Measurements from ENCODE around the gene TRABD2B. TPM values are rescaled to one million over a fixed set of nuclear protein-coding genes. Genes with fewer than 3 reads are reported as not detected.

The TRABD2B gene
- total and polyA plus RNA-seq, 2 experiments from 2014 or later = 1.00 to 2.3 TPM

DNA sequence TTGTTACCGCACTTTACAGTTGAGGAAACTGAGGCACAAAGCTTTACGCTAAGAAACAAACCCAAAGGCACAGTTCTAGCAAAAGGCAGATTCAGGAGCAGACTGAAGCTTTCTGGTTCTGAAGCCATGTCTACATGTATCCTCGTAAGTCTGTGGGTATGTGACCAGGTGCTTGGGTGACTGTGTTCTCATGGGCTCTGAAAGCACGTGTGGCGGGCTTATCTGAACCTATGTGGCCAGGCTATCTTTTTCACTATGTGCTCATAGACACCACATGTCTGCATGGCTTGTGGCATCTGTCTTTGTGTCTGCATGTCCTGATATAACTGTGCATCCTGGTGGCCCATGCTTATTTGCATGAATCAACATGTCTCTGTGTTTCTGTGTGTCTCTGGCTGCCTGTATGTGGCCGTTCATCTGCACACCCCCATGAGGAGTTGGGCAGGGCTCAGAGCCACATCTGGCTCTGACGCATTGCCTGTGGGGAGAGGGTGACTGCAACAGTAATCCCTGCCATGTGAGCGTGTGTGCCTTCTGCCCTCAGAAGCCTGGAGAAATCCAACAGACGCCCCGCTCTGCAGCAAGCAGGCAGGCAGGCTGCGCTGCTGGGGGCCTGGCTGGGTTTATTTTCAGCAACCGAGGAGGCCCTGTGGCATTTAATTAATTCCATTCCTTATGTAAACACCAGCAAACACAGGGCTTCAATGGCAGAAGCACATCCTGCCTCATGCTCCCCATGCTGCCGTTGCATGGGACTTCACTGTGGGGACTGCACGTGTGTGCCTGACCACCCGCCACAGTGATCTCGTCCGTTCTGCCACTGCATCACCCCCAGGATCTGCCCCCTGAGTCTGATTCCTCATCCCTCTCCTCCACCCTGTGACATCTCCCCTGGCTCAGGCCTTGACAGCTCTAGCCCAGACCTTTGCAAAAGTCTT lies 115.4 kb downstream of the TRABD2B start:
- Histone ChIP-seq H2AFZ (no peak overlapping the region), H3K27me3 (no peaks in the 10 kb centered on the region), H3K27ac (no peak overlapping the region), H3K9me3 (ENCODE audit: low read depth) (no peaks in the 10 kb centered on the region), H4K20me1 (ENCODE audit: insufficient read depth, poor library complexity, severe bottlenecking) (no peaks in the 10 kb centered on the region), H3K4me2 (peak overlapping the region; percentile 29), H3K4me1 (ENCODE audit: insufficient read depth) (peaks cover 18% of the 10 kb centered on the region), H3K9me2 (replicated peaks; ENCODE audit: insufficient read depth) (no peaks in the 10 kb centered on the region), H3K36me3 (replicated peaks; ENCODE audit: insufficient read depth, low read depth) (no peaks in the 10 kb centered on the region), H3K4me3 (no peak overlapping the region), H3K79me2 (no peaks in the 10 kb centered on the region)
- peak; percentile 61 for DNase-seq (ENCODE audit: low spot score)
- WGBS (ENCODE audit: low lambda C conversion rate, missing lambda C conversion rate) = 65% methylated on average over 17 of the region's 17 CpGs
- TF ChIP-seq, protein P1, sequence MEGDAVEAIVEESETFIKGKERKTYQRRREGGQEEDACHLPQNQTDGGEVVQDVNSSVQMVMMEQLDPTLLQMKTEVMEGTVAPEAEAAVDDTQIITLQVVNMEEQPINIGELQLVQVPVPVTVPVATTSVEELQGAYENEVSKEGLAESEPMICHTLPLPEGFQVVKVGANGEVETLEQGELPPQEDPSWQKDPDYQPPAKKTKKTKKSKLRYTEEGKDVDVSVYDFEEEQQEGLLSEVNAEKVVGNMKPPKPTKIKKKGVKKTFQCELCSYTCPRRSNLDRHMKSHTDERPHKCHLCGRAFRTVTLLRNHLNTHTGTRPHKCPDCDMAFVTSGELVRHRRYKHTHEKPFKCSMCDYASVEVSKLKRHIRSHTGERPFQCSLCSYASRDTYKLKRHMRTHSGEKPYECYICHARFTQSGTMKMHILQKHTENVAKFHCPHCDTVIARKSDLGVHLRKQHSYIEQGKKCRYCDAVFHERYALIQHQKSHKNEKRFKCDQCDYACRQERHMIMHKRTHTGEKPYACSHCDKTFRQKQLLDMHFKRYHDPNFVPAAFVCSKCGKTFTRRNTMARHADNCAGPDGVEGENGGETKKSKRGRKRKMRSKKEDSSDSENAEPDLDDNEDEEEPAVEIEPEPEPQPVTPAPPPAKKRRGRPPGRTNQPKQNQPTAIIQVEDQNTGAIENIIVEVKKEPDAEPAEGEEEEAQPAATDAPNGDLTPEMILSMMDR (IDR thresholded peaks at IDR 0.05; ENCODE audit: poor library complexity) = no peak
- no peak for TF ChIP-seq EZH2 (IDR thresholded peaks at IDR 0.05; ENCODE audit: borderline replicate concordance)
- no peak for TF ChIP-seq EZH2phosphoT487 (IDR thresholded peaks at IDR 0.05; ENCODE audit: low read depth, severe bottlenecking, unreplicated experiment)

DNA sequence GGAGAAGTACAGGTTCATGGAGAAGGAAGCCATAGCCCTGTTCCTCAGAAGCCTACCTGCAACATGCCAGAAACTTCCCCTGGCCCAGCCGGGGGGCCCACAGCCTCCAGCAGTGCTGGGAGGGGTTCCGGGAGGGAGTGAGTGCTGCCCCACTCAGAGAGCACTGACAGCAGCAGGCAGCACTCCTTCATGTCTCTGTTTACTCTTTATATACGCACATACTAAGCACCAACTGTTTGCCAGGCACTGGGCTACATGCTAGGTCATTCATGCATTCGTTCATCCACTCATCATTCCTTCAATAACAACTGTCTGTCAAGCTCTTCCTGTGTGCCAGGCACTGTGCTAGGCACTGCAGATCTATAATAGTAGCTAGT lies 120.6 kb downstream of the TRABD2B start:
- H3K27ac ChIP-seq = peak overlapping the region; percentile 64
- peaks cover 38% of the 10 kb centered on the region for H3K4me1 ChIP-seq (ENCODE audit: insufficient read depth)
- 75% methylated on average over 4 of the region's 4 CpGs for WGBS (ENCODE audit: low lambda C conversion rate, missing lambda C conversion rate)

DNA sequence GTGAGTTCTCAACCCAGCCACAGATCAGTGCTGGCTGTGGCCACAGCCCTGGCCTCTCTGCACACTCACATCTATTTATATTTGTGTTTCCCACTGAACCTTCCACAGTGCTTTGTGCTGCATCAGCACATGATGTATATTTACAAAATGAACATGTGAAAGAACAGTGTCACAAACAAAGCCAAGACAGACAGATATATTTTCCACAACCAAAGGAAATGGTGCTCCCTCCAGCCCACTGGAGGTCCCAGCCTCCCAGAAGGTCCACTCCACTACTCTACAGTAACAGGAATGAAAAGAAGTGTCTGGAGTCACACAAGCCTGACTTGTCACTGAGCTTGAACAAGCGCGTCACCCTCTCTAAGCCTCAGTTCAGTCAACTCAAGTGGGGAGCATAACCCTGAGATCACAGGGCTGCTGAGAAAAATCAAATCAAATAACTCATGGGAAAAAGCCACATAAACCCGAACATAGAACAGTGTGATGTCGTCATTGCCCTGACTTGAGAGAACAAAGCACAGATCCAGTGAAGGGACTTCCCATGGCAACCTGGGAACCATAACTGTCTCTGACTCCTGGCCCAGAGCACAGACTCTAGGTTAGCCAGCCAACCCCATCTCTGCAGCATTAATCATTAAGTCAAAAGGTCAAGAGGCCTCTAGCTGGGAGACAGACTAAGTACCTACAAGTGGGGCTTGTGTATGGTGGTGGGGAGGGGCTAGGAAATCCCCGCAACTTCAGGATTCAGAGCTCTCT lies 121.2 kb downstream of the TRABD2B start:
- Histone ChIP-seq H3K4me1 (ENCODE audit: insufficient read depth) (peaks cover 37% of the 10 kb centered on the region), H3K27ac (peak overlapping the region; percentile 64), H3K4me3 (no peak overlapping the region), H3K36me3 (replicated peaks; ENCODE audit: insufficient read depth, low read depth) (no peaks in the 10 kb centered on the region), H3K4me2 (peak overlapping the region; percentile 24), H3K9me2 (replicated peaks; ENCODE audit: insufficient read depth) (no peaks in the 10 kb centered on the region), H2AFZ (no peak overlapping the region), H3K27me3 (no peaks in the 10 kb centered on the region), H3K79me2 (no peaks in the 10 kb centered on the region), H4K20me1 (ENCODE audit: insufficient read depth, poor library complexity, severe bottlenecking) (no peaks in the 10 kb centered on the region), H3K9me3 (ENCODE audit: low read depth) (no peaks in the 10 kb centered on the region)
- no peak for TF ChIP-seq EZH2phosphoT487 (IDR thresholded peaks at IDR 0.05; ENCODE audit: low read depth, severe bottlenecking, unreplicated experiment)
- TF ChIP-seq EZH2 (IDR thresholded peaks at IDR 0.05; ENCODE audit: borderline replicate concordance) = no peak
- TF ChIP-seq, protein P1 (IDR thresholded peaks at IDR 0.05; ENCODE audit: poor library complexity) = no peak
- peak; percentile 65 for DNase-seq (ENCODE audit: low spot score)
- 59% methylated on average over 5 of the region's 5 CpGs for WGBS (ENCODE audit: low lambda C conversion rate, missing lambda C conversion rate)

More for the DNA sequence above, 120.6 kb downstream of the TRABD2B start:
- TF ChIP-seq EZH2 (IDR thresholded peaks at IDR 0.05; ENCODE audit: borderline replicate concordance) (no peak), EZH2phosphoT487 (IDR thresholded peaks at IDR 0.05; ENCODE audit: low read depth, severe bottlenecking, unreplicated experiment) (no peak)
- TF ChIP-seq, protein P1 (IDR thresholded peaks at IDR 0.05; ENCODE audit: poor library complexity) = no peak
- Histone ChIP-seq H3K9me3 (ENCODE audit: low read depth) (no peaks in the 10 kb centered on the region), H3K27me3 (no peaks in the 10 kb centered on the region), H3K9me2 (replicated peaks; ENCODE audit: insufficient read depth) (no peaks in the 10 kb centered on the region), H3K79me2 (no peaks in the 10 kb centered on the region), H4K20me1 (ENCODE audit: insufficient read depth, poor library complexity, severe bottlenecking) (no peaks in the 10 kb centered on the region), H3K4me2 (peak overlapping the region; percentile 24), H3K36me3 (replicated peaks; ENCODE audit: insufficient read depth, low read depth) (no peaks in the 10 kb centered on the region), H2AFZ (no peak overlapping the region), H3K4me3 (no peak overlapping the region)
- DNase-seq (ENCODE audit: low spot score) = no peak

Measured in hepatocyte (in vitro differentiated cells).